Right cardiac atrium (tissue), 5 donors: ENCODE measurements around the gene C4A. TPM values are rescaled to one million over a fixed set of nuclear protein-coding genes. Genes with fewer than 3 reads are reported as not detected.
A peak's percentile ranks its signal among the peaks of the same experiment; 100 is the strongest.

Experiments used
- ATAC-seq, 2 donors: fragments of 200-7000 bp; cut with Tn5 transposase; one replicate each; pipeline versions ENCODE4 v1.8.0 to v1.9.1; 2020; ENCODE audit warnings: moderate library complexity in 2 of 2, mild to moderate bottlenecking in 1 of 2
- DNase-seq, 3 donors: peaks; one replicate each; pipeline ENCODE4 v3.0.0-alpha.2; 2020
- H3K27ac ChIP-seq: one replicate; pipeline ENCODE4 v1.5.1; 2013; ENCODE audit warnings: mild to moderate bottlenecking, low read length, control low read depth, moderate library complexity
- H3K27me3 ChIP-seq: one replicate; pipeline ENCODE4 v1.6.1; 2013; ENCODE audit not compliant: control insufficient read depth, insufficient read depth
- H3K4me1 ChIP-seq: one replicate; pipeline ENCODE4 v1.6.1; 2013; ENCODE audit warnings: low read length; ENCODE audit not compliant: control insufficient read depth, insufficient read depth
- H3K4me3 ChIP-seq: one replicate; pipeline ENCODE4 v1.5.1; 2013; ENCODE audit warnings: low read length, control low read depth
- H3K9me3 ChIP-seq: one replicate; pipeline ENCODE4 v1.6.1; 2013; ENCODE audit warnings: low read length; ENCODE audit not compliant: control insufficient read depth
- WGBS: extraction: QIAGEN DNeasy Blood & Tissue Kit; methylation state at CpG from one replicate; pipeline ENCODE4 v1.1.7; 2013; 5-methylcytosine and 5-hydroxymethylcytosine counted together
- intact Hi-C, 4 donors: fragments of 100-400 bp; cut with DNase I; formaldehyde crosslinking; loops; one replicate each; pipeline versions ENCODE4 v1.11.0 to v1.14.0; 2022 to 2023
- polyA plus RNA-seq: library from polyadenylated mRNA; stranded (reverse); fragments of 200-250 nt; gene quantifications from one replicate; pipeline ENCODE4 v1.2.3, GENCODE V29; 2013
- total RNA-seq, 4 donors: library from RNA; stranded (reverse); fragmentation: NEBNext Ultra II Directional; extraction: Animal tissue kit (Norgen Biotek cat#: 25700); gene quantifications; one replicate each; pipeline ENCODE4 v1.2.1, GENCODE V29; 2021
- donor health status: healthy with polysubstance abuse.
- donor health status: DM: no; HTN: yes; CAD: no.
- donor health status: DM: no; HTN: no; CAD: no.
- donor health status: DM: no; HTN: yes; CAD: no; lungs with severe emphysema.
- donor health status: DM: yes; HTN: yes; CAD: no.

C4A gene
- total and polyA plus RNA-seq, 5 donors: 40.7 to 154 (median 130) TPM

GRCh38 chr6:31947070-31947675, 34.7 kb upstream of the C4A start:
- no peak overlapping the region for H3K4me3 ChIP-seq
- no peaks in the 10 kb centered on the region for H3K9me3 ChIP-seq
- WGBS: 82% methylated on average over 24 of the region's 24 CpGs
- no peak overlapping the region for H3K27ac ChIP-seq
- DNase-seq (no peak), ATAC-seq (no peak)
- H3K27me3 ChIP-seq: no peaks in the 10 kb centered on the region
- H3K4me1 ChIP-seq: no peaks in the 10 kb centered on the region
- intact Hi-C loops: no loop called here

- Histone ChIP-seq H3K27ac (no peak overlapping the region), H3K27me3 (no peaks in the 10 kb centered on the region), H3K4me1 (no peaks in the 10 kb centered on the region), H3K9me3 (no peaks in the 10 kb centered on the region), H3K4me3 (no peak overlapping the region)
- 88% methylated on average over 4 of the region's 4 CpGs for WGBS
- ATAC-seq (no peak), DNase-seq (no peak)
- intact Hi-C loops: no loop called here
Observed at GRCh38 chr6:31947864-31948263, 34.0 kb upstream of the C4A start.

- no peaks in the 10 kb centered on the region for H3K9me3 ChIP-seq
- WGBS: 79% methylated on average over 5 of the region's 5 CpGs
- H3K27ac ChIP-seq: no peak overlapping the region
- H3K4me1 ChIP-seq: no peaks in the 10 kb centered on the region
- H3K27me3 ChIP-seq: no peaks in the 10 kb centered on the region
- ATAC-seq (no peak), DNase-seq (no peak)
- H3K4me3 ChIP-seq: no peak overlapping the region
- intact Hi-C loops: no loop called here
Observed at GRCh38 chr6:31948306-31948705, 33.6 kb upstream of the C4A start.

- ATAC-seq (no peak), DNase-seq (no peak)
- Histone ChIP-seq H3K27me3 (no peaks in the 10 kb centered on the region), H3K4me1 (no peaks in the 10 kb centered on the region), H3K4me3 (no peak overlapping the region), H3K27ac (no peak overlapping the region), H3K9me3 (no peaks in the 10 kb centered on the region)
- intact Hi-C loops: no loop called here
- WGBS: 85% methylated on average over 6 of the region's 6 CpGs
Observed at GRCh38 chr6:31948753-31949413, 33.0 kb upstream of the C4A start.

GRCh38 chr6:31949926-31950548, 31.8 kb upstream of the C4A start:
- no peak for DNase-seq
- H3K27ac ChIP-seq: no peak overlapping the region

DNA sequence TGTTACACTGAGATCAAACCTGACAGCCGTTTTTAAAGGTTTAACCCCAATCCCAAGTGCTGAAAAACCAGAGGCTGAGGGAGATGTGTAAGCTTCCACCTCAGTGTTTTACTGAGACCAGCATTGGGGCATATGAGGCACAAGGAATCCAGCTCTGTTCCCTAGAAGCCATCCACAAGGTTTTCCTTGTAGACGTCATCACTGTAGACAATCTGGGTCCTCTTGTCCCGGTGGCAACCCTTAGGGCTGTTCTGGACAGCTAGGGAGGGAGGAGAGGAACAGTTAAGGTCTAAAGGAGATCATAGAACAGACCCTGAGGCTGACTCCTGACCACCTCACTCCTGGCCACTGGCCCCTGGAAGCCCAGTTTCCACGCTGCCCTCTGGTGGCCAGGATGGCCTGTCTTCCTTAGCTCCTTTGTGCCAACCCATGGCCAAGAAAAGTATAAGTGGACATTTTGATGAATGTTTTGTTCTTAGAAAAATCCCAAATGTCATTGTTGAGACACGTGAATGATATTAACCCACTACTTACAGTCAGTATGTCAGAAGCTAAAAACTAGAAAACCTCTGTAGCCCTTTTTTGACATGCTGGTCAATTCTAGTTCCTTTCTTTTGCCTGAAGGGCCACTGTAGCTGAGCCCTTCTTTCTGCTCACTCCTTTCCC, 29.6 kb upstream of the C4A start:
- Histone ChIP-seq H3K4me1 (no peaks in the 10 kb centered on the region), H3K4me3 (no peak overlapping the region), H3K27ac (no peak overlapping the region), H3K27me3 (no peaks in the 10 kb centered on the region), H3K9me3 (no peaks in the 10 kb centered on the region)
- DNase-seq: peak; percentile 62 to 89 (median 85)
- intact Hi-C loops: loop anchor here (5.0 to 10.0 kb wide), 4 partner anchors 47 to 270 kb away; partner anchors contain the start of genes LY6G5C (in 3 of the 4), ZBTB12 (in 2 of the 4) and EHMT2 (in 1 of the 4)
- peak; percentile 52 to 63 for ATAC-seq
- WGBS: 56% methylated on average over 5 of the region's 5 CpGs

More at GRCh38 chr6:31949926-31950548, 31.8 kb upstream of the C4A start:
- Histone ChIP-seq H3K9me3 (no peaks in the 10 kb centered on the region), H3K27me3 (no peaks in the 10 kb centered on the region), H3K4me1 (no peaks in the 10 kb centered on the region), H3K4me3 (no peak overlapping the region)
- intact Hi-C loops: loop anchor here (5.0 to 10.0 kb wide), 4 partner anchors 45 to 268 kb away; partner anchors contain the start of genes LY6G5C (in 3 of the 4), ZBTB12 (in 2 of the 4) and EHMT2 (in 1 of the 4)
- WGBS: 82% methylated on average over 7 of the region's 7 CpGs
- ATAC-seq: no peak

DNA sequence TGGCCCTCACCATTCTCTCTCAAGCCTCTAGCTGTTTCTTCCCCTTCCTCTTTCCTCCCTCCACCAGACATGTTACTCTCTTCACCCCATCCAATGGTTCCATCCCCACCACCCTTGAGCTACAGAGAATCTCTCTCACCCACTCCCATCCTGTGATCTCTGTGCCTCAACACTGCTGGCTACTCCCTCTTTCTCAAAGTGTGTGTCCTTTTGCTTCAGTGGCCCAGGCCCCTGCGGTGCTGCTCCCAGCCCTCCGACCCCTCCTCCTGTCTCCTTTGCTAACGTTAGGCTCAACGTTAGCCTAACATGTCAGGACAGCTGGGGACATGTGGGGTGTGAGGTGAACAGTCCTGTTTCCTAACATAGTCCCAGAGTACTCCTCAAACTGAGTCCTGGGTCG, 29.0 kb upstream of the C4A start:
- Histone ChIP-seq H3K9me3 (no peaks in the 10 kb centered on the region), H3K27ac (no peak overlapping the region), H3K27me3 (no peaks in the 10 kb centered on the region), H3K4me3 (no peak overlapping the region), H3K4me1 (no peaks in the 10 kb centered on the region)
- intact Hi-C loops: loop anchor here (5.0 to 10.0 kb wide), 4 partner anchors 48 to 271 kb away; partner anchors contain the start of genes LY6G5C (in 3 of the 4), ZBTB12 (in 2 of the 4) and EHMT2 (in 1 of the 4)
- ATAC-seq: no peak
- no peak for DNase-seq
- 69% methylated on average over 5 of the region's 5 CpGs for WGBS

- Histone ChIP-seq H3K4me3 (no peak overlapping the region), H3K4me1 (no peaks in the 10 kb centered on the region), H3K27me3 (no peaks in the 10 kb centered on the region), H3K9me3 (no peaks in the 10 kb centered on the region), H3K27ac (no peak overlapping the region)
- WGBS: 97% methylated on average over 28 of the region's 28 CpGs
- intact Hi-C loops: loop anchor here (5.0 to 10.0 kb wide), 4 partner anchors 50 to 272 kb away; partner anchors contain the start of genes LY6G5C (in 3 of the 4), ZBTB12 (in 2 of the 4) and EHMT2 (in 1 of the 4)
- DNase-seq (no peak), ATAC-seq (no peak)
Observed at GRCh38 chr6:31954511-31954910, 27.3 kb upstream of the C4A start.

DNA sequence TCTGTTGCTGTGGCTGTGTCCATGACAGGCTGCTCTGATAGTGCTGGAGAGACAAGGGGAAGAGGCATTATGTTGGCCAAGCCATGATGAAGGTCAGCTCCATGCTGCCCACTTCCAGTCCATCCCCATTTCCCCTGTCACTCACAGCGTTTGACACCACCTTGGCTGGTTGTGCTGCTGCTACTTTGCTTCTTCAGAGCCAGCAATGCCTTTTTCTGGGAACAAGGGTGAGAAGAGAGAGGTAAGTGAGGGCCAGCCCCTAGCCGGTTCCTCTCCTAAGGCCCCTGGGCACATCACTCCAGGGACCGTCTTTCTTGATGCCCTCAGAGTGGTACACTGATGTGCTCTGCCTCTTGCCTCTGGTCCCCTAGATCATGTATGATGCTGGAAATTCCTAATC, 25.1 kb upstream of the C4A start:
- Histone ChIP-seq H3K27ac (no peak overlapping the region), H3K9me3 (no peaks in the 10 kb centered on the region), H3K27me3 (no peaks in the 10 kb centered on the region), H3K4me1 (no peaks in the 10 kb centered on the region), H3K4me3 (no peak overlapping the region)
- 93% methylated on average over 3 of the region's 3 CpGs for WGBS
- DNase-seq: no peak
- intact Hi-C loops: loop anchor here (5.0 to 10.0 kb wide), 4 partner anchors 52 to 272 kb away; partner anchors contain the start of genes ZBTB12 (in 3 of the 4), LY6G5C (in 2 of the 4) and EHMT2 (in 1 of the 4)
- no peak for ATAC-seq

DNA sequence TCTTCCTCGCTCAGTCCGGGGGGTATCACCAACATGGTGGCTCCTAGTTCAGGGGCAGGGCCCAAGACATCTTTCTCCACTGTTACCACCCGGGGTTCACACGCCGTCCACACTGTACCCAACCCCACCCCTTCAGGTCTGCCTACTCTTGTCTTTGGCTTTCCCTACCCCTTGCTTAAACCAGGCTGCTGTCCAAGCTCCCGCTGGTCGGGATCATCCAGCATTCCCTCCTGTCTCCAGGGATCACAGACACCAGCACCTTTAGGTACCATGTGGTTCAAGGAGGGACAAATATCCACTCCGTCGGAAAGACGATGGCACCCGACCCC, 23.5 kb upstream of the C4A start:
- Histone ChIP-seq H3K27me3 (no peaks in the 10 kb centered on the region), H3K27ac (peak overlapping the region; percentile 40), H3K4me1 (no peaks in the 10 kb centered on the region), H3K4me3 (peak overlapping the region; percentile 73), H3K9me3 (no peaks in the 10 kb centered on the region)
- intact Hi-C loops: loop anchor here (5.0 to 10.0 kb wide), 4 partner anchors 54 to 274 kb away; partner anchors contain the start of genes ZBTB12 (in 3 of the 4), LY6G5C (in 2 of the 4) and EHMT2 (in 1 of the 4)
- no peak for DNase-seq
- peak in 1 of 2 donors; percentile 5 for ATAC-seq
- 8% methylated on average over 11 of the region's 11 CpGs for whole genome bisulfite sequencing
